Transverse colon (tissue), 4 donors: ENCODE data around the gene TPD52L2. TPM values are rescaled to one million over a fixed set of nuclear protein-coding genes. Genes with fewer than 3 reads are reported as not detected.

ENCODE experiments used
- DNase-seq: peaks from one replicate; pipeline ENCODE4 v3.0.0-alpha.2; 2019
- H3K27ac ChIP-seq, 4 donors: fragments of 200-600 bp; sonication (generic); 2 replicates each; pipeline ENCODE4 v1.5.1; 2016 to 2018; ENCODE audit warnings: inconsistent platforms in 4 of 4
- H3K27me3 ChIP-seq: fragments of 200-600 bp; sonication (generic); 2 replicates; pipeline ENCODE4 v1.5.1; 2017; ENCODE audit warnings: inconsistent platforms
- H3K36me3 ChIP-seq, 4 donors: fragments of 200-600 bp; sonication (generic); 2 replicates each; pipeline ENCODE4 v1.5.1; 2017 to 2019; ENCODE audit warnings: inconsistent platforms in 4 of 4
- H3K4me1 ChIP-seq, 4 donors: fragments of 200-600 bp; sonication (generic); 2 replicates each; pipeline ENCODE4 v1.5.1; 2017 to 2020; ENCODE audit warnings: inconsistent platforms in 4 of 4
- H3K4me3 ChIP-seq, 4 donors: fragments of 200-600 bp; sonication (generic); 1 replicate in 1 of 4; 2 replicates in 3 of 4; pipeline versions ENCODE4 v1.5.1 to v1.6.1; 2017 to 2019; ENCODE audit warnings: inconsistent platforms in 4 of 4
- H3K9me3 ChIP-seq, 2 donors: fragments of 200-600 bp; sonication (generic); 2 replicates each; pipeline ENCODE4 v1.5.1; 2017 to 2019; ENCODE audit warnings: inconsistent platforms in 2 of 2
- EP300 ChIP-seq: sonication (generic); formaldehyde crosslinking; IDR thresholded peaks from one replicate; pipeline ENCODE4 v1.6.1; 2017; ENCODE audit warnings: antibody characterized with exemption, low read depth
- POLR2A ChIP-seq: fragments of 450-650 bp; IDR thresholded peaks from one replicate; pipeline ENCODE4 v1.6.1; 2016; ENCODE audit warnings: antibody characterized with exemption, mild to moderate bottlenecking, moderate library complexity
- POLR2AphosphoS5 ChIP-seq, 3 donors: sonication (generic); formaldehyde crosslinking; IDR thresholded peaks; one replicate each; pipeline ENCODE4 v1.6.1; 2016; ENCODE audit warnings: antibody characterized with exemption in 3 of 3
- WGBS, 2 donors: methylation state at CpG; one replicate each; pipeline ENCODE4 v1.1.5; 2018; ENCODE audit warnings: low coverage in 1 of 2; 5-methylcytosine and 5-hydroxymethylcytosine counted together
- in situ Hi-C, 4 donors: fragments of 200-750 bp; cut with MboI; loops; one replicate each; pipeline versions ENCODE4 v1.15.0 to v1.15.1; 2017; ENCODE audit warnings: low sequenced_read_pairs in 3 of 4, low pct_ligation_motif_present in 1 of 4, low pct_unique_long_range_greater_than_20kb in 1 of 4
- intact Hi-C: fragments of 100-400 bp; cut with DNase I; formaldehyde crosslinking; loops from one replicate; pipeline ENCODE4 v1.15.1; 2023; ENCODE audit warnings: low total_unique reads
- total RNA-seq, 4 donors: library from RNA; depleted of rRNA; stranded (reverse); fragments of >200 nt; gene quantifications; one replicate each; pipeline ENCODE4 v1.1.0, GENCODE V29; 2016
- TF ChIP-seq, protein P1 (sequence below), 5 experiments: fragments of 200-600 bp in 3 of 5; fragments of 450-650 bp in 2 of 5; sonication (generic) in 3 of 5; IDR thresholded peaks; 1 replicate in 2 of 5; 2 replicates in 3 of 5; pipeline ENCODE4 v1.5.1; 2016 to 2017; ENCODE audit warnings: antibody characterized with exemption in 5 of 5, inconsistent platforms in 3 of 5, mild to moderate bottlenecking in 2 of 5, moderate library complexity in 1 of 5

Gene TPD52L2
- total RNA-seq, 4 donors from 2014 or later = 40.8 to 67.0 (median 62.6) TPM

- H3K27ac ChIP-seq = no peak overlapping the region
- TF ChIP-seq POLR2AphosphoS5 (IDR thresholded peaks at IDR 0.05) (no peak), EP300 (no peak), POLR2A (no peak)
- TF ChIP-seq, protein P1, sequence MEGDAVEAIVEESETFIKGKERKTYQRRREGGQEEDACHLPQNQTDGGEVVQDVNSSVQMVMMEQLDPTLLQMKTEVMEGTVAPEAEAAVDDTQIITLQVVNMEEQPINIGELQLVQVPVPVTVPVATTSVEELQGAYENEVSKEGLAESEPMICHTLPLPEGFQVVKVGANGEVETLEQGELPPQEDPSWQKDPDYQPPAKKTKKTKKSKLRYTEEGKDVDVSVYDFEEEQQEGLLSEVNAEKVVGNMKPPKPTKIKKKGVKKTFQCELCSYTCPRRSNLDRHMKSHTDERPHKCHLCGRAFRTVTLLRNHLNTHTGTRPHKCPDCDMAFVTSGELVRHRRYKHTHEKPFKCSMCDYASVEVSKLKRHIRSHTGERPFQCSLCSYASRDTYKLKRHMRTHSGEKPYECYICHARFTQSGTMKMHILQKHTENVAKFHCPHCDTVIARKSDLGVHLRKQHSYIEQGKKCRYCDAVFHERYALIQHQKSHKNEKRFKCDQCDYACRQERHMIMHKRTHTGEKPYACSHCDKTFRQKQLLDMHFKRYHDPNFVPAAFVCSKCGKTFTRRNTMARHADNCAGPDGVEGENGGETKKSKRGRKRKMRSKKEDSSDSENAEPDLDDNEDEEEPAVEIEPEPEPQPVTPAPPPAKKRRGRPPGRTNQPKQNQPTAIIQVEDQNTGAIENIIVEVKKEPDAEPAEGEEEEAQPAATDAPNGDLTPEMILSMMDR (IDR thresholded peaks at IDR 0.05) = no peak
- in situ Hi-C loops (no loop called here), intact Hi-C loops (no loop called here)
- no peaks in the 10 kb centered on the region for H3K27me3 ChIP-seq
- peaks cover 0 to 3% (median 0%) of the 10 kb centered on the region in 4 donors for H3K36me3 ChIP-seq
- H3K4me1 ChIP-seq = peaks cover 0 to 4% (median 0%) of the 10 kb centered on the region in 4 donors
- H3K9me3 ChIP-seq = no peaks in the 10 kb centered on the region
- DNase-seq = no peak
- no peak overlapping the region for H3K4me3 ChIP-seq
- WGBS, 2 donors = 87% methylated on average over 19 of the region's 19 CpGs; no CpG with 5 or more reads in 1 of the 2 donors
Observed at GRCh38 chr20:63919130-63919529, 54.1 kb downstream of the TPD52L2 start.

- no peak overlapping the region for H3K4me3 ChIP-seq
- no peaks in the 10 kb centered on the region for H3K27me3 ChIP-seq
- H3K4me1 ChIP-seq = peaks cover 0 to 4% (median 0%) of the 10 kb centered on the region in 4 donors
- intact Hi-C loops = no loop called here
- H3K9me3 ChIP-seq = no peaks in the 10 kb centered on the region
- H3K36me3 ChIP-seq = peaks cover 0 to 3% (median 0%) of the 10 kb centered on the region in 4 donors
- 92% methylated on average over 23 of the region's 23 CpGs; no CpG with 5 or more reads in 1 of the 2 donors for WGBS, 2 donors
- in situ Hi-C loops = no loop called here
- DNase-seq = no peak
- H3K27ac ChIP-seq = no peak overlapping the region
- no peak for TF ChIP-seq POLR2A
Observed at GRCh38 chr20:63920226-63920625, 55.2 kb downstream of the TPD52L2 start.

GRCh38 chr20:63923651-63924050, 58.6 kb downstream of the TPD52L2 start:
- H3K27me3 ChIP-seq = no peaks in the 10 kb centered on the region
- no peaks in the 10 kb centered on the region for H3K9me3 ChIP-seq
- peaks cover 0 to 4% (median 0%) of the 10 kb centered on the region in 4 donors for H3K4me1 ChIP-seq
- no peak overlapping the region for H3K4me3 ChIP-seq
- H3K36me3 ChIP-seq = peaks cover 0 to 9% (median 3%) of the 10 kb centered on the region in 4 donors
- TF ChIP-seq, protein P1 (IDR thresholded peaks at IDR 0.05) = no peak
- TF ChIP-seq EP300 (no peak), POLR2AphosphoS5 (IDR thresholded peaks at IDR 0.05) (no peak), POLR2A (no peak)
- in situ Hi-C loops = no loop called here
- DNase-seq = no peak
- intact Hi-C loops = no loop called here
- WGBS, 2 donors = 79 to 80% methylated on average over 8 of the region's 8 CpGs
- no peak overlapping the region for H3K27ac ChIP-seq

DNA sequence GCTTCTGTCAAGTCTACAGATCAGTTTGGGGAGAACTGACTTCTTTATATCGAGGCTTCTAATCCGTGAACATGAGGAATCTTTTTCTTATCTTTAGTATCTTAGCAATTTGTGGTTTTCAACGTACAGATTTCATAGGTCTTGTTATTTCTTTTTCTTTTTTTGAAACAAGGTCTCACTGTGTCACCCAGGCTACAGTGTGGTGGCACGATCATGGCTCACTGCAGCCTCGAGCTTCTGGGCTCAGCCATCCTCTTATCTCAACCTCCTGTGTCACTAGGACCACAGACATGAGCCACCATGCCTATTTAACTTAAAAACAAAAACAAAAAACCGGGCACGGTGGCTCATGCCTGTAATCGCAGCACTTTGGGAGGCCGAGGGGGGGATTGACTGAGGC, 59.2 kb downstream of the TPD52L2 start:
- in situ Hi-C loops (no loop called here), intact Hi-C loops (no loop called here)
- 79 to 83% methylated on average over 7 to 9 of the region's 9 CpGs for WGBS, 2 donors
- no peak overlapping the region for H3K27ac ChIP-seq
- no peak for TF ChIP-seq POLR2A
- no peak for TF ChIP-seq POLR2AphosphoS5 (IDR thresholded peaks at IDR 0.05)
- no peak for TF ChIP-seq EP300
- TF ChIP-seq, protein P1 (IDR thresholded peaks at IDR 0.05) = no peak
- H3K27me3 ChIP-seq = no peaks in the 10 kb centered on the region
- no peak for DNase-seq
- no peaks in the 10 kb centered on the region for H3K9me3 ChIP-seq
- H3K4me3 ChIP-seq = no peak overlapping the region
- H3K4me1 ChIP-seq = peaks cover 0 to 4% (median 0%) of the 10 kb centered on the region in 4 donors
- peaks cover 0 to 15% (median 8%) of the 10 kb centered on the region in 4 donors for H3K36me3 ChIP-seq

DNA sequence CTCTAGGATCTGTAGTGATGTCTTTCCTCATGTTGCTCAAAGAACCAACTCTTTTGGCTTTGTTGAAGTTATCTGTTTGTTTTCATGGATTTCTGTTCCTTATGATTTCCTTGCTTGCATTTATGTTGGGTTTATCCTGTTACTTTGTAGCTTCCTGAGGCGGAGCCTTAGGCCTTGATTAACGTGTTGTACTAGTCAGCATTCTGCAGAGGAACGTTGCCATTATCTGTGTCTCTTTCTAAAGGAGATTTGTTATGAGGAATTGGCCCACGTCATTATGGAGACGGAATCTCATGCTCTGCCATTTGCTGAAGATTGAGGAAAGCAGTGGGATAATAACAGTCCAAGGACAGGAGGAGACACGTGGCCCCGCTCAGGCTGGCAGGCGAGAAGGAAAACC, 61.2 kb downstream of the TPD52L2 start:
- in situ Hi-C loops = no loop called here
- peaks cover 0 to 7% (median 3%) of the 10 kb centered on the region in 4 donors for H3K4me1 ChIP-seq

More for the DNA sequence above, 61.2 kb downstream of the TPD52L2 start:
- no peak overlapping the region for H3K27ac ChIP-seq
- H3K9me3 ChIP-seq = no peaks in the 10 kb centered on the region
- no peak for DNase-seq
- H3K4me3 ChIP-seq = no peak overlapping the region
- peaks cover 0 to 36% (median 16%) of the 10 kb centered on the region in 4 donors for H3K36me3 ChIP-seq
- TF ChIP-seq, protein P1 (IDR thresholded peaks at IDR 0.05) = no peak
- TF ChIP-seq POLR2AphosphoS5 (IDR thresholded peaks at IDR 0.05) (no peak), POLR2A (no peak), EP300 (no peak)
- no peaks in the 10 kb centered on the region for H3K27me3 ChIP-seq
- intact Hi-C loops = no loop called here
- WGBS, 2 donors = 83% methylated on average over 8 of the region's 8 CpGs; no CpG with 5 or more reads in 1 of the 2 donors
